ENCODE measurements around the gene ABHD8.

DNA sequence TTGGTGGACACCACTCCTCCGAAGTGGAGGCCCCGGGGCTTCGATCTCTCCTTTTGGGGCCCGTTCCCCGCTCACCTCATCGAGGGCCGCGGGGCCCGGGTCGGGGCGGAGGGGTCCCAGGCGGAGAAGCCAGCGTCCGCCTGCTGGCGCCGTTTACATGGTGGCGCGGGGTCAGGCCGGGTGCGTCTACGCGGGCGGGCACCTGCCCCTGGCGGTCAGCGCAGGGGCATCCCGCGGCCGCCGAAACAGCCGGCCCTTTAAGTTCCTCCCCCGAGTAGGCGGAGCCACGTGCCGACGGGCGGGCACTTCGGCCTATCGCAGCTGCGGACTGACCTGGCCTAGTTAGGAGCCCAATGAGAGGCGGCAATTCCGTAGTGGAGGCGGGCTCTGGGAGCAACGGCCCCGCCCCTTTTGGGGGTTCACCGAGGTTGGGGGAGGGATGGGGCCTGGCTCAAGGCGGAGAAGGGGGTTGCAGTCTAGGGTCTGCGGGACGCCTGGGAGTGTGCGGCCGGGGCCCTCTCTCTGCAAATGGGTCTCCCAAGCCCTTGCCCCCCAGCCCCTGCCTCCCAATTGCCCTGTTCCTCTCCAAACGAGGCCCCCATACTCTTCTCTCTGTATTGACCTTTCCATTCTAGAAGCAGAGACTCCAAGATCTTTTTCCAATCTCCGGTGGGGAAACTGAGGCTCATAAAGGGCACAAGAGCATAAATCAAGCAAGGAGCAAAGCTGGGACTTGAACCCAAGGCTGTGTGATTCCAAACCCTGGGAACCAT lies at the start of gene ABHD8:
- TF ChIP-seq CTCF (IDR thresholded peaks at IDR 0.05; ENCODE audit: low read depth, low read length, poor library complexity, severe bottlenecking) (peak; percentile 23), EZH2phosphoT487 (IDR thresholded peaks at IDR 0.05; ENCODE audit: borderline replicate concordance, low read length) (no peak)
